ENCODE measurements around the gene DOCK8. TPM values are rescaled to one million over a fixed set of nuclear protein-coding genes. Genes with fewer than 3 reads are reported as not detected.

Gene DOCK8
- total RNA-seq, 1 experiment from 2014 or later, result 1.4 TPM

GRCh38 chr9:404234-404633, 189.6 kb downstream of the DOCK8 start:
- H3K4me1 Mint-ChIP-seq, result peaks cover 16 to 22% of the 10 kb centered on the region in 2 experiments
- no peak overlapping the region for H3T11ph ChIP-seq (ENCODE audit: low read length)

More at GRCh38 chr9:404234-404633, 189.6 kb downstream of the DOCK8 start:
- Histone ChIP-seq H3K79me2 (ENCODE audit: insufficient read depth, low read length) (no peaks in the 10 kb centered on the region), H3K14ac (ENCODE audit: insufficient read depth, low read length) (no peak overlapping the region), H3K4me1 (ENCODE audit: insufficient read depth, low read length) (peaks cover 2% of the 10 kb centered on the region; the same call in 1 of the 2 replicates), H4K91ac (ENCODE audit: insufficient read length, low read depth, low read length) (no peak overlapping the region), H3K9ac (ENCODE audit: extremely low read depth, insufficient read length, low read length) (no peak overlapping the region), H4K20me1 (ENCODE audit: control insufficient read depth, insufficient read depth, insufficient read length) (no peaks in the 10 kb centered on the region), H3K23me2 (ENCODE audit: insufficient read length, low read depth, low read length, poor library complexity, severe bottlenecking) (no peaks in the 10 kb centered on the region), H3K79me1 (ENCODE audit: insufficient read depth, low read depth, low read length, poor library complexity, severe bottlenecking) (no peaks in the 10 kb centered on the region), H3K23ac (ENCODE audit: insufficient read length, low read depth, low read length) (no peak overlapping the region), H2BK20ac (ENCODE audit: low read depth, low read length, poor library complexity, severe bottlenecking) (no peak overlapping the region), H3K4ac (ENCODE audit: low read depth, low read length) (no peak overlapping the region), H3K27ac (ENCODE audit: insufficient read length, low read depth, low read length) (no peak overlapping the region), H2BK120ac (ENCODE audit: low read depth, low read length, poor library complexity, severe bottlenecking) (no peak overlapping the region), H3K9me3 (ENCODE audit: control insufficient read depth, low read depth, low read length) (no peaks in the 10 kb centered on the region), H3K4me2 (ENCODE audit: insufficient read depth, insufficient read length, low read length) (no peak overlapping the region), H2BK15ac (ENCODE audit: low read depth, low read length) (no peak overlapping the region), H3K56ac (ENCODE audit: insufficient read length, low read depth, low read length) (no peak overlapping the region), H2AK5ac (ENCODE audit: insufficient read length, low read length) (no peak overlapping the region), H2BK5ac (ENCODE audit: insufficient read length, low read length) (no peak overlapping the region), H3K27me3 (ENCODE audit: insufficient read depth, low read length) (no peaks in the 10 kb centered on the region), H3K18ac (ENCODE audit: insufficient read length, low read depth, low read length) (no peak overlapping the region), H4K8ac (replicated peaks; ENCODE audit: insufficient read length, low read depth, low read length) (no peak overlapping the region), H4K5ac (ENCODE audit: insufficient read length, low read depth, low read length) (no peak overlapping the region), H2AFZ (ENCODE audit: low read length) (no peak overlapping the region), H2BK12ac (ENCODE audit: insufficient read length, low read depth, low read length) (no peak overlapping the region)
- peaks cover 2% of the 10 kb centered on the region for H3K27me3 Mint-ChIP-seq (ENCODE audit: low read depth)
- peaks cover 5 to 6% of the 10 kb centered on the region in 2 experiments; a peak in 3 of 5 replicates for H3K9me3 Mint-ChIP-seq
- TF ChIP-seq CTCF (conservative IDR thresholded peaks at IDR 0.05), result no peak
- no peak for DNase-seq
- WGBS (ENCODE audit: extremely low coverage, insufficient read length, low lambda C conversion rate), result no CpG with 5 or more reads among the region's 3 CpGs
- peaks cover 0 to 6% (median 3%) of the 10 kb centered on the region in 3 experiments; a peak in 4 of 7 replicates for H3K36me3 Mint-ChIP-seq (ENCODE audit: insufficient read depth in 1 of 3, low read depth in 3 of 3)
- no peak overlapping the region for H3K4me3 Mint-ChIP-seq
- no peak overlapping the region; a peak in 2 of 7 replicates for H3K27ac Mint-ChIP-seq
